GM21619 (cell line): ENCODE data around the gene SV2C.

Experiments used
- ATAC-seq: cut with Tn5 transposase; IDR thresholded peaks from one replicate; pipeline ENCODE4 v1.9.1; 2021; ENCODE audit not compliant: unreplicated experiment

The SV2C gene

GRCh38 chr5:76402251-76402885, 319.2 kb downstream of the SV2C start:
- ATAC-seq, result peak; percentile 35

DNA sequence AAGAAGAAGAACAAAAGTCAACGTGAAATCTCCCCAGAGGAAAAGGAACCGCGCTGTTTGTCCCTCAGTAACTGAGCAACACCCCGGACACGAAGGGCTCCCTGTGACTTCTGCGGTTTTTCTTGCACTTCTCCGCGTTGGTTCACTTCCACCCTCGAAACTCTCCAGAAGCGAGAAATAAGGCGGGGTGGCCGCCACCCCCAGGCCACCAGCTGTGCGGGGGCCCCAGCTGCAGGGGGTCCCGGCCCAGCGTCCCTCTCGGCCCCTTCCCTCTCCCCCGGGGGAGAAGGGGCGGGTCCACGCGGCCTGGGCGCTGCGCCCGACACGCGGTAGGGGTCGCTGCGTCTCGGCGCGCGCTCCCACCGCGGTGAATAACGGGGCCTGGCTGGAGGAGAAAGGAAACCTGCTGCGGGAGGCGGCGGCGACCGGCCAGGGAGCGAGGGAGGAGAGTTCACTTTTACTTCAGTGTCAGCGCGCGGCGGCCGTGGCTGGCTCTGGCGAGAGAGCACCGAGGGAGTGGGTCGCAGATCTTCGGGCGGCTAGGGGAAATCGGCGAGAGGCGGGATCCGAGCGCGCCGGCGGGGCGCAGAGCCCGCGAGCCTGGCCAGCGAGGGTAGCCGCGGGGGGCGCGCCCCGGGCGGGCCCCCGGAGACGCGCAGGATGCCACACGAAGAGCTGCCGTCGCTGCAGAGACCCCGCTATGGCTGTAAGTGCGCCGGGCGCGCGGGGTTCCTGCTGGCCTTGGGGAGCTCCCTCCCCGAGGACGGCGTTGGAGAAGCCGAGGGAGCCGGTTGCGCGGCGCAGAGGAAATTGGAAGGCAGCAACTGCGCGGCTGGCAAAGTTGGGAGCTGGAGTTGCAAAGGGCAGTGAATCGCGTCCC, 319.9 kb downstream of the SV2C start, which contains the start of gene IQGAP2:
IQGAP2 (plus strand) TSS at position 400 of the 880 bp plus-strand sequence; CDS start at position 661, 261 bp downstream.
- peak; percentile 50 for ATAC-seq
